IMR-90 (cell line): ENCODE measurements around the gene ATP13A5. TPM values are rescaled to one million over a fixed set of nuclear protein-coding genes. Genes with fewer than 3 reads are reported as not detected.

Source experiments
- ATAC-seq: fragments of 200-7000 bp; cut with Tn5 transposase; 2 replicates; pipeline ENCODE4 v1.9.1; 2020; ENCODE audit warnings: low read depth, mild to moderate bottlenecking, moderate library complexity
- BruUV-seq: library from RNA; stranded (reverse); fragments of 400-500 nt; replicated peaks from 2 replicates; lab custom pipeline; 2021; lab: Mats Ljungman, UMichigan
- CTCF ChIA-PET: fragments of 300-600 bp; formaldehyde crosslinking; extraction: SDS; loops from one replicate; lab custom pipeline; 2021; ENCODE audit warnings: antibody characterized with exemption; lab: Yijun Ruan, JAX
- POLR2A ChIA-PET: fragments of 300-600 bp; sonication (Branson Sonifier 250); formaldehyde crosslinking; loops from one replicate; lab custom pipeline; 2022; ENCODE audit warnings: antibody characterized with exemption; ENCODE audit not compliant: unreplicated experiment; lab: Charles Lee
- DNase-seq: peaks from one replicate; pipeline ENCODE4 v3.0.0; 2013
- H2AFZ ChIP-seq: replicated peaks from 2 replicates; pipeline ENCODE3; 2013; ENCODE audit warnings: low read length, mild to moderate bottlenecking; ENCODE audit not compliant: poor library complexity
- H2AK5ac ChIP-seq: 2 replicates; pipeline ENCODE4 v1.6.1; 2013; ENCODE audit warnings: low read depth, low read length, inconsistent platforms
- H2AK9ac ChIP-seq: replicated peaks from 2 replicates; pipeline ENCODE3; 2013; ENCODE audit warnings: mild to moderate bottlenecking, low read depth, low read length, moderate library complexity; ENCODE audit not compliant: poor library complexity
- H2BK120ac ChIP-seq: 2 replicates; pipeline ENCODE4 v1.6.1; 2013; ENCODE audit warnings: low read depth, low read length, inconsistent platforms
- H2BK15ac ChIP-seq: 3 replicates; pipeline ENCODE4 v1.6.1; 2013; ENCODE audit warnings: low read depth, low read length, inconsistent platforms
- H2BK20ac ChIP-seq: 2 replicates; pipeline ENCODE4 v1.6.1; 2013; ENCODE audit warnings: low read depth, mild to moderate bottlenecking, inconsistent platforms, low read length, moderate library complexity
- H2BK5ac ChIP-seq: 2 replicates; pipeline ENCODE4 v1.6.1; 2013; ENCODE audit warnings: mild to moderate bottlenecking, low read depth, low read length, inconsistent platforms; ENCODE audit not compliant: poor library complexity, severe bottlenecking
- H3K14ac ChIP-seq: replicated peaks from 2 replicates; pipeline ENCODE4 v1.6.1; 2013; ENCODE audit warnings: low read depth, low read length, inconsistent platforms
- H3K18ac ChIP-seq: 2 replicates; pipeline ENCODE4 v1.6.1; 2013; ENCODE audit warnings: low read depth, low read length, control low read depth
- H3K23ac ChIP-seq: 2 replicates; pipeline ENCODE4 v1.6.1; 2013; ENCODE audit warnings: low read depth, low read length, inconsistent platforms
- H3K27ac ChIP-seq: 2 replicates; pipeline ENCODE4 v1.5.1; 2013; ENCODE audit warnings: mild to moderate bottlenecking, control low read depth, low read length; ENCODE audit not compliant: insufficient read depth
- H3K27me3 ChIP-seq: 2 replicates; pipeline ENCODE4 v1.6.1; 2013; ENCODE audit warnings: low read length; ENCODE audit not compliant: control insufficient read depth, insufficient read depth
- H3K36me3 ChIP-seq: 2 replicates; pipeline ENCODE4 v1.6.1; 2013; ENCODE audit warnings: low read length, mixed read lengths; ENCODE audit not compliant: control insufficient read depth, insufficient read depth
- H3K4ac ChIP-seq: 2 replicates; pipeline ENCODE4 v1.6.1; 2013; ENCODE audit warnings: low read depth, low read length, inconsistent platforms
- H3K4me1 ChIP-seq: 2 replicates; pipeline ENCODE4 v1.6.1; 2013; ENCODE audit warnings: low read length, mixed read lengths; ENCODE audit not compliant: control insufficient read depth, insufficient read depth
- H3K4me2 ChIP-seq: 2 replicates; pipeline ENCODE4 v1.6.1; 2013; ENCODE audit warnings: low read depth, mild to moderate bottlenecking, control low read depth, low read length, moderate library complexity
- H3K4me3 ChIP-seq: 2 replicates; pipeline ENCODE4 v1.5.1; 2013; ENCODE audit warnings: low read depth, mild to moderate bottlenecking, control low read depth, low read length, moderate library complexity; ENCODE audit not compliant: insufficient read depth
- H3K56ac ChIP-seq: 2 replicates; pipeline ENCODE4 v1.6.1; 2013; ENCODE audit warnings: low read length, inconsistent platforms; ENCODE audit not compliant: insufficient read depth; ENCODE audit errors: extremely low read depth
- H3K79me1 ChIP-seq, 2 experiments: 2 replicates each; pipeline ENCODE4 v1.6.1; 2013; ENCODE audit warnings: low read length in 2 of 2, inconsistent platforms in 1 of 2, low read depth in 1 of 2
- H3K9ac ChIP-seq: 2 replicates; pipeline ENCODE4 v1.6.1; 2013; ENCODE audit warnings: low read depth, low read length, control low read depth
- H3K9me1 ChIP-seq: 2 replicates; pipeline ENCODE4 v1.6.1; 2013; ENCODE audit warnings: low read length, inconsistent platforms; ENCODE audit not compliant: insufficient read depth
- H3K9me3 ChIP-seq: 2 replicates; pipeline ENCODE4 v1.6.1; 2013; ENCODE audit warnings: low read length; ENCODE audit not compliant: control insufficient read depth, insufficient read depth
- H4K20me1 ChIP-seq: 2 replicates; pipeline ENCODE4 v1.6.1; 2013; ENCODE audit warnings: low read length, inconsistent platforms; ENCODE audit not compliant: insufficient read depth
- H4K5ac ChIP-seq: 2 replicates; pipeline ENCODE4 v1.6.1; 2013; ENCODE audit warnings: mild to moderate bottlenecking, low read depth, low read length, control low read depth
- H4K8ac ChIP-seq, 2 experiments: 2 replicates each; pipeline ENCODE4 v1.6.1; 2013; ENCODE audit warnings: low read depth in 2 of 2, low read length in 2 of 2, control low read depth in 1 of 2, inconsistent platforms in 1 of 2
- H4K91ac ChIP-seq: 2 replicates; pipeline ENCODE4 v1.6.1; 2013; ENCODE audit warnings: low read depth, low read length, inconsistent platforms; ENCODE audit not compliant: insufficient read depth
- BHLHE40 ChIP-seq: fragments of 150-350 bp; IDR thresholded peaks from 2 replicates; pipeline ENCODE4 v1.6.1; 2016; ENCODE audit warnings: mild to moderate bottlenecking, low read depth, low read length
- CEBPB ChIP-seq: IDR thresholded peaks from 2 replicates; pipeline ENCODE4 v1.6.1; 2012; ENCODE audit warnings: low read depth, low read length, improper control_type of control experiment
- CHD1 ChIP-seq: IDR thresholded peaks from 2 replicates; pipeline ENCODE4 v1.6.1; 2012; ENCODE audit warnings: low read depth, low read length, improper control_type of control experiment
- FOS ChIP-seq: fragments of 150-350 bp; IDR thresholded peaks from 2 replicates; pipeline ENCODE4 v1.6.1; 2016; ENCODE audit warnings: low read depth, low read length
- MAFK ChIP-seq: IDR thresholded peaks from 2 replicates; pipeline ENCODE4 v1.6.1; 2012; ENCODE audit warnings: low read depth, low read length, improper control_type of control experiment
- MAZ ChIP-seq: IDR thresholded peaks from 2 replicates; pipeline ENCODE4 v1.6.1; 2012; ENCODE audit warnings: low read depth, mild to moderate bottlenecking, low read length, improper control_type of control experiment, moderate library complexity, borderline replicate concordance
- MXI1 ChIP-seq: IDR thresholded peaks from 2 replicates; pipeline ENCODE4 v1.6.1; 2012; ENCODE audit warnings: low read depth, mild to moderate bottlenecking, low read length, moderate library complexity, borderline replicate concordance
- NFE2L2 ChIP-seq: fragments of 150-350 bp; IDR thresholded peaks from 2 replicates; pipeline ENCODE4 v1.6.1; 2016; ENCODE audit warnings: low read depth, mild to moderate bottlenecking, low read length
- POLR2A ChIP-seq: IDR thresholded peaks from 2 replicates; pipeline ENCODE4 v1.6.1; 2012; ENCODE audit warnings: mild to moderate bottlenecking, low read depth, low read length
- RAD21 ChIP-seq: IDR thresholded peaks from 2 replicates; pipeline ENCODE4 v1.6.1; 2012; ENCODE audit warnings: low read length, improper control_type of control experiment
- RCOR1 ChIP-seq: IDR thresholded peaks from 2 replicates; pipeline ENCODE4 v1.6.1; 2012; ENCODE audit warnings: mild to moderate bottlenecking, low read length, improper control_type of control experiment; ENCODE audit not compliant: insufficient replicate concordance
- RFX5 ChIP-seq: IDR thresholded peaks from 2 replicates; pipeline ENCODE4 v1.8.0; 2012; ENCODE audit warnings: low read depth, mild to moderate bottlenecking, low read length, moderate library complexity
- SMC3 ChIP-seq: fragments of 150-350 bp; IDR thresholded peaks from 2 replicates; pipeline ENCODE4 v1.6.1; 2016; ENCODE audit warnings: low read depth, mild to moderate bottlenecking, antibody characterized with exemption, low read length, moderate library complexity
- WGBS, 2 experiments: methylation state at CpG; one replicate each; pipeline versions ENCODE4 v1.1.5 to v1.1.7; 2013; ENCODE audit warnings: missing lambda C conversion rate in 2 of 2; ENCODE audit not compliant: insufficient read length in 1 of 2; ENCODE audit errors: extremely low coverage in 2 of 2; 5-methylcytosine and 5-hydroxymethylcytosine counted together
- dilution Hi-C: fragments of 300-500 bp; cut with HindIII; formaldehyde crosslinking; loops from one replicate; pipeline ENCODE4 v1.14.3; 2018; ENCODE audit warnings: low sequenced_read_pairs; ENCODE audit not compliant: unreplicated experiment
- in situ Hi-C: fragments of 300-500 bp; cut with MboI; formaldehyde crosslinking; loops from 3 replicates; pipeline ENCODE4 v1.14.3; 2019; ENCODE audit warnings: low sequenced_read_pairs, inconsistent platforms, mixed read lengths
- intact Hi-C: fragments of 100-400 bp; cut with micrococcal nuclease; formaldehyde crosslinking; loops from 2 replicates; pipeline ENCODE4 v1.10.0; 2022
- polyA plus RNA-seq, 3 experiments: library from polyadenylated mRNA; depleted of rRNA; stranded (reverse); fragments of >200 nt; gene quantifications; 2 replicates each; pipeline ENCODE4 v1.2.3, GENCODE V29; 2012; ENCODE audit warnings: low replicate concordance in 1 of 3
- total RNA-seq: library from RNA; depleted of rRNA; stranded (reverse); fragments of >200 nt; gene quantifications from 2 replicates; pipeline ENCODE4 v1.2.3, GENCODE V29; 2012
- TF ChIP-seq, protein P1 (sequence below): fragments of 150-350 bp; IDR thresholded peaks from 2 replicates; pipeline ENCODE4 v1.6.1; 2017; ENCODE audit warnings: mild to moderate bottlenecking, antibody characterized with exemption, low read length, low read depth
- TF ChIP-seq, protein P2 (sequence below): fragments of 150-350 bp; IDR thresholded peaks from 2 replicates; pipeline ENCODE4 v1.6.1; 2016; ENCODE audit warnings: low read depth, mild to moderate bottlenecking, low read length, moderate library complexity, borderline replicate concordance
- TF ChIP-seq, protein P3 (sequence below): conservative IDR thresholded peaks from 2 replicates; pipeline ENCODE4 v1.5.1; 2012; ENCODE audit warnings: mild to moderate bottlenecking, low read depth, low read length, improper control_type of control experiment

ATP13A5 gene
- total and polyA plus RNA-seq, 2 of the 4 experiments (the other 2 are of a cell fraction): not detected

DNA sequence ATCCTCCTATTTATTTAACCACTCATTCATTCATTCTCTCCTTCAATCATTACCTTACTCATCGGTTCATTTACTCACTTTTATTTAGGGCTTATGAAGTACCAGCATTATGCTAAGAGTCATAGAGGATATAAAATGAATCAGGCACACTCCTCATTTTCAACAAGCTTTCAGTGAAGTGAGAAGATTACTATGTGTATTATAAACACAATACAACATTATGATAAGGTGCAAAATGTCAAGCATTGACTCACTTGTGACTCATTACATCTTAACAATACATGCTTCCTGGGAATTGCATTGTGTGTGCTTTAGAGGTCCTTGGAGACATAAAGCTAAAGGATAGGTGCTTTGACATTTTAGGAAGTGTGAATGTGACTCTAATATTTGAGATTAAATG is 77.1 kb downstream of the ATP13A5 start:
- no TSS peak for BruUV-seq

More for the DNA sequence above, 77.1 kb downstream of the ATP13A5 start:
- in situ Hi-C loops (no loop called here), dilution Hi-C loops (no loop called here), intact Hi-C loops (no loop called here)
- Histone ChIP-seq H3K27ac (no peak overlapping the region), H4K8ac (no peak overlapping the region), H3K9me3 (no peaks in the 10 kb centered on the region), H2AK5ac (no peak overlapping the region), H3K9me1 (no peaks in the 10 kb centered on the region), H3K27me3 (no peaks in the 10 kb centered on the region), H3K4ac (no peak overlapping the region), H3K14ac (no peak overlapping the region), H3K4me2 (no peak overlapping the region), H3K9ac (no peak overlapping the region), H2AK9ac (no peak overlapping the region), H3K4me1 (no peaks in the 10 kb centered on the region), H3K36me3 (no peaks in the 10 kb centered on the region), H3K23ac (no peak overlapping the region), H2BK120ac (no peak overlapping the region), H4K5ac (no peak overlapping the region), H3K4me3 (no peak overlapping the region), H2AFZ (no peak overlapping the region), H2BK15ac (no peak overlapping the region), H4K91ac (no peak overlapping the region), H4K20me1 (no peaks in the 10 kb centered on the region), H2BK20ac (no peak overlapping the region), H3K56ac (no peak overlapping the region), H2BK5ac (no peak overlapping the region), H3K18ac (no peak overlapping the region), H3K79me1 (no peaks in the 10 kb centered on the region)
- WGBS, 2 experiments: 100% methylated on average over 1 of the region's 1 CpG; no CpG with 5 or more reads in 1 of the 2 experiments
- TF ChIP-seq RCOR1 (no peak), FOS (no peak), MXI1 (no peak), NFE2L2 (no peak), POLR2A (no peak), RFX5 (no peak), CEBPB (no peak), RAD21 (no peak), CHD1 (no peak), MAFK (no peak), MAZ (no peak), SMC3 (no peak), BHLHE40 (no peak)
- TF ChIP-seq, protein P1, sequence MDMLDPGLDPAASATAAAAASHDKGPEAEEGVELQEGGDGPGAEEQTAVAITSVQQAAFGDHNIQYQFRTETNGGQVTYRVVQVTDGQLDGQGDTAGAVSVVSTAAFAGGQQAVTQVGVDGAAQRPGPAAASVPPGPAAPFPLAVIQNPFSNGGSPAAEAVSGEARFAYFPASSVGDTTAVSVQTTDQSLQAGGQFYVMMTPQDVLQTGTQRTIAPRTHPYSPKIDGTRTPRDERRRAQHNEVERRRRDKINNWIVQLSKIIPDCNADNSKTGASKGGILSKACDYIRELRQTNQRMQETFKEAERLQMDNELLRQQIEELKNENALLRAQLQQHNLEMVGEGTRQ: no peak
- TF ChIP-seq, protein P2, sequence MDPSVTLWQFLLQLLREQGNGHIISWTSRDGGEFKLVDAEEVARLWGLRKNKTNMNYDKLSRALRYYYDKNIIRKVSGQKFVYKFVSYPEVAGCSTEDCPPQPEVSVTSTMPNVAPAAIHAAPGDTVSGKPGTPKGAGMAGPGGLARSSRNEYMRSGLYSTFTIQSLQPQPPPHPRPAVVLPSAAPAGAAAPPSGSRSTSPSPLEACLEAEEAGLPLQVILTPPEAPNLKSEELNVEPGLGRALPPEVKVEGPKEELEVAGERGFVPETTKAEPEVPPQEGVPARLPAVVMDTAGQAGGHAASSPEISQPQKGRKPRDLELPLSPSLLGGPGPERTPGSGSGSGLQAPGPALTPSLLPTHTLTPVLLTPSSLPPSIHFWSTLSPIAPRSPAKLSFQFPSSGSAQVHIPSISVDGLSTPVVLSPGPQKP: no peak
- TF ChIP-seq, protein P3, sequence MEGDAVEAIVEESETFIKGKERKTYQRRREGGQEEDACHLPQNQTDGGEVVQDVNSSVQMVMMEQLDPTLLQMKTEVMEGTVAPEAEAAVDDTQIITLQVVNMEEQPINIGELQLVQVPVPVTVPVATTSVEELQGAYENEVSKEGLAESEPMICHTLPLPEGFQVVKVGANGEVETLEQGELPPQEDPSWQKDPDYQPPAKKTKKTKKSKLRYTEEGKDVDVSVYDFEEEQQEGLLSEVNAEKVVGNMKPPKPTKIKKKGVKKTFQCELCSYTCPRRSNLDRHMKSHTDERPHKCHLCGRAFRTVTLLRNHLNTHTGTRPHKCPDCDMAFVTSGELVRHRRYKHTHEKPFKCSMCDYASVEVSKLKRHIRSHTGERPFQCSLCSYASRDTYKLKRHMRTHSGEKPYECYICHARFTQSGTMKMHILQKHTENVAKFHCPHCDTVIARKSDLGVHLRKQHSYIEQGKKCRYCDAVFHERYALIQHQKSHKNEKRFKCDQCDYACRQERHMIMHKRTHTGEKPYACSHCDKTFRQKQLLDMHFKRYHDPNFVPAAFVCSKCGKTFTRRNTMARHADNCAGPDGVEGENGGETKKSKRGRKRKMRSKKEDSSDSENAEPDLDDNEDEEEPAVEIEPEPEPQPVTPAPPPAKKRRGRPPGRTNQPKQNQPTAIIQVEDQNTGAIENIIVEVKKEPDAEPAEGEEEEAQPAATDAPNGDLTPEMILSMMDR: no peak
- ATAC-seq: no peak
- POLR2A ChIA-PET: no interaction called here
- DNase-seq: no peak
- CTCF ChIA-PET: no interaction called here
